GM03348 (cell line): ENCODE results near the gene UVRAG.
"Not testable (repeated sequence)": the region's sequence is repeated elsewhere in the genome, so short reads cannot be mapped to it uniquely, and the experiment has no call there.

Source experiments
- DNase-seq: peaks from one replicate; pipeline ENCODE4 v3.0.0; 2012; ENCODE audit warnings: low spot score

The UVRAG gene

DNA sequence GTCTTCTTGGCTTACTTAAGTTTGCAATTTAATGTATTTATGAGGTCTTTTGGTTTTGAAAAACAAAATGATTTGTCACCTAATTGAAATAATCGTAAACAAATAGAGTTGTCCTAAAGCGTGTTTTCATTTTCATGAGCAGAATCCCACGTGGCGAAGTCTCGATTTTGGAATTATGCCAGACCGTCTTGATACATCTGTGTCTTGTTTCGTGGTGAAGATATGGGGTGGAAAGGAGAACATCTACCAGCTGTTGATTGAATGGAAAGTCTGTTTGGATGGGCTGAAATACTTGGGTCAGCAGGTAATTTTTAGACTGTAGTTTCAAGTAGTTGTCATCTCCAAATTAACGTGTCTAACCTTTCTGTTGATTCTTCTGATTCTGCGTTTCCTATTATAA lies 64.7 kb downstream of the UVRAG start:
- DNase-seq = no peak

- DNase-seq = not testable (repeated sequence)
Measured at GRCh38 chr11:75880343-75880742, 65.3 kb downstream of the UVRAG start.

DNA sequence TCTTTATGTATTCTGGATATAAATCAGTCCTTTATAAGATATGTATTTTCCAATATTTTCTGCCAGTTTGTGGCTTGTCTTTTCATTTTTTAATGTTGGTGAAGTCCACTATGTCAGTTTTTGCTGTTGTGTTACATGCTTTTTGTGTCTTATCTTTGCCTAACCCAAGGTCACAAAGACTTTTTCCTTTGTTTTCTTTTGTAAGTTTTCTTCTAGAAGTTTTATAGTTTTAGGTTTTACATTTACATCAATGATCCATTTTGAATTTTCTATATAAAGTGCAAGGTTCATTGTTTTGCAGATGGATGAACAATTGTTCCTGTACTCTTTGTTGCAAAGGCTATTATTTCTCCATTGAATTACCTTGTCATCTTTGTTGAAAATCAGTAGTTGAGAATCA lies 69.3 kb downstream of the UVRAG start:
- DNase-seq = no peak

DNA sequence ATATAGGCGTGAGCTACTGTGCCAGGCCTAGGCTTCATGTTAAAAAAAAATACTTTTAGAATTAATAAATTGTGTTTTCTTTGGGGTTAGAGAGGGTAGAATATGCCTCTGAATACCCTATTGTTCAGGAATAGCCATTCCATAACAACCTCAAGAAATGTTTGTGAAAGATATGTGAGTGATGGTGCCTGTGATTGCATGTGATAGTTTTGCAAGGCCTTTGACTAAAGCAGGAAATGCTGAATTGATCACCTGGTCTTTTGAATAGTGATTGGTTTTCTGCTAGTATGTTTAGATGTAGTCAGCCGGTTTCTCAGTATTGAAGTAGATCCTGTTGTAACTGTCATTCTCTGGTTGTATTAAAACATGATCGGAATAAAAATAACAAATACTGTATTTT lies 73.4 kb downstream of the UVRAG start:
- DNase-seq = no peak

DNA sequence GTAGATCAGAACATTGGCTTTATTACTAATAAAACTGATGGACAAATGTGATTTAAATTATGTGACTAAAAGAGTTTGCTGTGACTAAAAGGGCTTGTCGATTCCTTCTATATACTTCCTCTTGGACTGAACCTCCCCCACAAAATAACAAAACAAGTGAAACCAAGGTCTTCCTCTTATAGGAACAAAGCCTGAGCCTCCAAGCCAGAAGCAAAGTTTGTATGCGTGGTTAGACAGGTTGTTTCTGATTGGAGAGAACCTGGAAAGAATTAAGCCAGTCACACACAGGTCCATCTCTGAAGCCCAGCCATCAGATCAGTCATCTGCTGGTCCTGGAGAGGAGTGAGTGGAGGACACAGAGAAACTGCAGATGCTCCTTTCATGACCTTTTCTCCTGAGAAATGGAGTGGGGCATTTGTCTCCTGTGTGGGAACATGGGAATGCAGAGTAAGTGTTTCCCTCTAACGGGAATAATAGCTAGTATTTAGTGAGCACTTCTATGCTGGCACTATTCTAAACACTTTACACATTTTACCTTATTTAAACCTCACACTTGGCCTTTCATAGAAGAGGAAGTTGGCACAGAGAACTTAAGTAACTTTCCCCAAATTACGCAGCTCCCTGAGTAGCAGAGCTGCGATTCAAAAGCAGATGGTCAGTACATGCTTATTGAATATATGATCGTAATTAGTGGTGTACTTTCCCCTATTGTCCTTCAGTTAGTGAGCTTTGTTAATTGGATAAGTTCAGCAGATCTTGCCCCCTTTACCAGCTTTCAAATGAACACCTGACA lies 77.1 kb downstream of the UVRAG start:
- DNase-seq = no peak

GRCh38 chr11:75893251-75893650 lies 78.2 kb downstream of the UVRAG start:
- no peak for DNase-seq

DNA sequence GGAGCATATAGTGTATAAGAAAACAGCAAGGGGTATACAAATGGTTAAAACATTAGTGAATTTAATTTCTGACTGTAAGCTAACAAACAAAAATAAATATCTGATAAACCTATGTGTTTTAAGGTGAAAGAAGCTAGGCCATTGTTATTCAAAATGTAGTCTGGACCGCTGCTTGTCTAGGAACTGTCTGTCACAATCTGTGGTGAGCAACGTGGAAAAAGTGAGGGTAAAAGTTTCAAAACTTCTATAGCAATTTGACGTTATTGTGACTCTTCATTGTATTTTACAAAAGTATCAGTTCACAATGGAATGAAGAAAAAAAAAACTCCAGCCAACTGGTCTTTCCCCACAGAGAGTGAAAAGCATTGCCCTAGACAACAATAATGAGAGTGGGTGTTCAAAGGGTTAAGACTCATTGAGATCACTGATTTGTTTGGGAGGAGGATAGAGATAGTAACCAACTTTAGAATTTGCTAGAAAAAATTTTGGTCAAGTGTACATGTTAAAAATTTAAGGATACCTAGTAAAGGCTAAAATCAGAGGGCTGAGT lies 79.1 kb downstream of the UVRAG start:
- DNase-seq = no peak

DNA sequence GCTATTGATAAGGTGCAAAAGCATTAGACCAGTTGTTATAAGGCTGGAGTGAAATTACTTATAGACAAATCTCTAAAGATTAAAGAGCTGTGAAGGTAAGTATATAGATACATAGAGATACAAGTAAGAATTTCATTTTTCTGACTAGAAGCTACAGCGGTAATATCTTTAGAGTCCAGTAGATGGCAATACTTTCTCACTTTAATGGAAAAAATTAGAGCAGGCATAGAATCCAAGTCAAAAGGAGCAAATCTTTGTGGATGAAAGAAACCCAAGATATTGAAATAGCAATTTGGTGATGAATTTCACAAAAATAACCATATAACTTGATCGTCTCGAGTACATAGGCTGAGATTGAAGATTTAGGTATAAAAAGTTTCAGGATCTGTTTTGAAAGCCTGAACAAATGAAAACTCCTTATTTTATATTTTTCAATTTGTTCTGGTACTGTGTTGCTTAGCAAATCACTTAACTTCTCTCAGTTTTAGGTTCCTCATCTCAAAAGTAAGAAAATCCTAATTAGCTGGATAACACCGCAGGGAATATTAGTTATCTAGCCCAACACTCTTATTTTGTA lies 81.9 kb downstream of the UVRAG start:
- DNase-seq = peak; percentile 58

- DNase-seq = no peak
Measured at GRCh38 chr11:75898871-75899270, 83.9 kb downstream of the UVRAG start.

DNA sequence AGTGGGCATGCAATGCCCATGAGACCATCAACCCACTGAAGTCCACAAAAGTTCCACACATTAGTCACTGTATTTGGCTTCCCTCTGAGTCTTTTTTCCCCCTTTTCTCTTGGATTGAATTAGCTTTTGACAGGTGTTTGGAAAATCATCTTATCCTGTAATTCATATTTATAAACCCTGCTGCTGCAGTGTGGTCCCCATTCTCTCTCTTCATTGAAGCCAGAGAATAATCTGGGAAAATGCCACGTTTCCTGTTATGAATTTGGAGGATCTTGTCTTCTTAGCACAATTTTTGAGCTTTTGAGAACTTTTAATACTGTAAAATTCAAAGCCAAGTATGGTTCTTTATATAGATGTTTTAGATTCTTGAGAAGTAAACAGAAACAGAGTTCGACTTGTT lies 84.8 kb downstream of the UVRAG start:
- no peak for DNase-seq

DNA sequence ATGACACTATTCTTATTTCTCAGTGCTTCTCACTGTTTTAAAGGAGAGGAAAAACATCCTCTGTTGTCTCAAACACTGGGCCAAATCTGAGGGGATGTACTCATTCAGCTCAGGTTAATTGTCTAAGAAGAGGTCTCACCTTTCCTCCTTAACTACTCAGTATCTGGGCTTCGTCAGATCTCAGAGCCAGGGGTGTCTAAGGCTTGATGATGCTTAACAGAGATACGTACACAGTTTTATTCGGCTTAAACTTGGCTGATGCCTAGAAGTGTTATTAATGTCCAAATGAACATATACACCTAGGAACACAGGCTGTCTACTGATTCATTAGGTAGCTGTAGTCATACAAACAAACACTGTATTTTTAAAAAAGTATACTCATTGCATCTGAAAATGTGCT lies 85.8 kb downstream of the UVRAG start:
- no peak for DNase-seq

GRCh38 chr11:75902631-75903030 lies 87.6 kb downstream of the UVRAG start:
- DNase-seq = no peak

- DNase-seq = no peak
Measured at GRCh38 chr11:75903276-75903675, 88.3 kb downstream of the UVRAG start.

- DNase-seq = no peak
Measured at GRCh38 chr11:75905434-75905833, 90.4 kb downstream of the UVRAG start.

DNA sequence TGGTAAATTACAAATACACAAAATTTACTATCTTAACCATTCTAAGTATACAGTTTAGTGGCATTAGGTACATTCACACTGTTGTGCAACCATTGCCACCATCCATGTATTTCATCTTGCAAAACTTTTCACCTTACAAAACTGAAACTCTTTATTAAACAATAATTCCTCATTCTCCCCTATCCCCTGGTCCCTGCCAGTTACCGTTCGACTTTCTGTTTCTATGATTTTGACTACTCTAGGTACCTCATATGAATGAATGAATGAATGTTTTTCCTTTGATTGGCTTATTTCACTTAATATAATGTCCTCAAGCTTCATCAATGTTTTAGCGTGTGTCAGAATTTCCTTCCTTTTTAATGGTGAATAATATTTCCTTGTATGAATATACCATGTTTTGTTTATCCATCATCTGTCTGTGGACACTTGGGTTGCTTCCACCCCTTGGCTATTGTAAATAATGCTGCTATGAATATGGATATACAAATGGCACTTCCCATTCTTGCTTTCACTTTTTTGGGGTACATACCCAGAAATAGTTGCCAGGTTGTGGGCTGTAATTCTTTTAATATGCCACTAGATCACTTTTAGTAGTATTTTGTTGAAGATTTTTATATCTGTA lies 93.0 kb downstream of the UVRAG start:
- no peak for DNase-seq

DNA sequence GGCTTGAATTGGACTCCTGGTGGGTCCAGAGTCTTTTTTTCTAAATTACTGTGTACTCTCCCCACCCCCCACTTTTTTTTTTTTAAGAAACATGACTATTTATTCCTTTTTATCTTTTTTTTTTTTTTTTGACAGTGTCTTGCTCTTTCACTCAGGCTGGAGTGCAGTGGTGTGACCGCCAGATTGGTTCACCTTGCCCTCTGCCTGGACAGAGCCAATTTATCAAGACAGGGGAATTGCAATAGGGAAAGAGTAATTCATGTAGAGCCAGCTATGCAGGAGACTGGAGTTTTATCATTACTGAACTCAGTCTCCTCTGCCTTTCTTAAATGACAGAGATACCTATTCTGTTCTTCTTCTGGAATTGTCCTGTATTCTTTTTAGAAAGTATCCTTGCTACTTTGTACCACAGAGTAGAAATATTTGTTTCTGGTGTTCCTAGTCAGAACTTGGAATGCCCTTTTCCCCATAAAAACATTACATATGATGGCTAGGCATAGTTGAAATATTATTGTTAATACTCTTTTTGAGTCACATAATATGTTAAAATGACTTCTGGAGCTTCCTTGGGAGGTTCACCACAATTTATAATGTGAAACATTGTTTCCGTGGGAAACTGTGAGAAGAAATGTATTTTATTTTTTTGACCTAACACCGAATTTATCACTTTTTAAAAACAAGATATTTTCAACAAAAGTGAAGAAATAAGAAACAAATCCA lies 95.6 kb downstream of the UVRAG start:
- no peak for DNase-seq

DNA sequence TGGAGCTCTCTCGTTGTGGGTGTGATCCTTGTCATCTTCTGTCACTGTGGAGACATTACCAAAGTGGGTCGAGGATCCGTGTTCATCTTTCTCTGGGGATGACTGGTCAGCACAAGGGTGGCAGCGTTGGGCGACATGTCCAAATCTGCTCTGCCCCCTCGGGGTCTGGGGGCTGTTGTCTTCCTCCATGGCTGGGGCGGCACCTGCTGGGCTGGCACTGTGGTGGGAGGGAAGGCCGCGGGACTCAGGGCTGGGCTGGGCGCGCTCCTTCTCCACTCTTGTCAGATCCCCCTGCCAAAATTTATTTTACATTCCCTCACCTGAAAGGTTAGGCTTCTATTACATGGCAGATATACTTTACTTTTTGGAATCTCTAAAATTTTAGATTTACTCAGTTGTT lies 96.4 kb downstream of the UVRAG start:
- DNase-seq = no peak

- DNase-seq = no peak
Measured at GRCh38 chr11:75913984-75914383, 99.0 kb downstream of the UVRAG start.

DNA sequence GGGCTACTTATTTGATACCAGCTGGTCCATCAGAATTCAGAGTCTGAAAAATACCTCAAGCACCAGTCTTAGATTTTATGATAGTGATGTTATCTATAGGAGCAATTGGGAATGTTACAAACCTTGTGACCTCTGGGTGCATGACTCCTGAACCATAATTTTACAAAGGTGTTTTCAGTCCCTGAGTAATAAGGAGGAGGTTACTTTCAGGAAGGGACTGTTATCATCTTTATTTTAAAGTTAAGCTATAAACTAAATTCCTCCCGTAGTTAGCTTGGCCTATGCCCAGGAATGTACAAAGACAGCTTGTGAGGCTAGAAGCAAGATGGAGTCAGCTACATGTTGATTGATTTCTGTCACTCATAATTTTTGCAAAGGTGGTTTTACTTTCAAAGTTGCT lies 101.9 kb downstream of the UVRAG start:
- DNase-seq = no peak

DNA sequence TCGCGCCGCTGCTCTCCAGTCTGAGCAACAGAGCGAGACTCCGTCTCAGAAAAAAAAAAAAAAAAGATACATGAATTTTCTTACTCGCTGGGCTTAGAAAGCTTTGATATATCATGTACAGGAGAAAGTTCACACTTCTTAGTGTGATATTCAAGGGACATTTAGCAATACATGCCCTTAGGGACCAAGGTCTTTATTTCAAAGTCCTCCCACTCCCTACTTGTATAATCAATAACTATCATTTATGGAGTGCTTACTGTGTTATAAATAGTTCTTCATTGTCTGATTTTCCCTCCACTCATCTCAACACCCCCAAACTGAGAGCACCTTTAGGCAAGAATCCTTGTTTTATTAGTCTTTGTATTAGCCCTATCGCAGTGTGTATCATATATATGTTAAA lies 103.3 kb downstream of the UVRAG start:
- DNase-seq = no peak

GRCh38 chr11:75919525-75919924 lies 104.5 kb downstream of the UVRAG start:
- DNase-seq = peak; percentile 54

DNA sequence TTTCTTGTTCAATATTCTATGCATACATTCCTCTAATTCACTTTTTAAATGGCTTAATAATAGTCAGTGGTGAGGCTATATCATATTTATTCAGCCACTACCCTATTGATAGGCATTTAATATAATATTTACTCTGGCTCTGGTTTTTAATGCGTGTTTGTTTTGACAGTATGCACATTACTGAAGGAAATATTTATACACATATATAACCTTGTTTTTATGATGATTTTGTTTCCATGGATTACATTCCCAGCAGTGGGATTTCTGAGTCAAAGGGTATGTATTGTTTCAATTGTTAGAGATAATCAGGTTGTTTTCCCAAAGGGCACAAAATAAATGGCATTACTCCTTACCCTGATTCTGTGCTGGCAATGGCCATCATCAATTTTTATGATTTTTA lies 105.8 kb downstream of the UVRAG start:
- DNase-seq = no peak

- no peak for DNase-seq
Measured at GRCh38 chr11:75921808-75922207, 106.8 kb downstream of the UVRAG start.
